SK-N-SH treated with all-trans-retinoic acid at 6 μM for 48 hours (cell line): ENCODE measurements around the gene GPC5.

Source experiments
- ATAC-seq: fragments of 200-7000 bp; cut with Tn5 transposase; 3 replicates; pipeline ENCODE4 v1.9.1; 2020; ENCODE audit warnings: mild to moderate bottlenecking, moderate library complexity
- ARNTL ChIP-seq: fragments of 450-650 bp; formaldehyde crosslinking; IDR thresholded peaks from 2 replicates; pipeline ENCODE4 v1.5.0; 2020; ENCODE audit warnings: low read depth, mild to moderate bottlenecking, moderate library complexity, borderline replicate concordance
- CREB5 ChIP-seq: fragments of 250-450 bp; sonication (Bioruptor Pico); IDR thresholded peaks from 2 replicates; pipeline ENCODE4 v1.5.1; 2020; ENCODE audit warnings: low read depth, mild to moderate bottlenecking, moderate library complexity
- CSDC2 ChIP-seq: fragments of 250-450 bp; sonication (Bioruptor Pico); IDR thresholded peaks from 2 replicates; pipeline ENCODE4 v1.5.0; 2020; ENCODE audit warnings: mild to moderate bottlenecking, moderate library complexity
- CSRNP3 ChIP-seq: fragments of 250-450 bp; sonication (Bioruptor Pico); IDR thresholded peaks from 2 replicates; pipeline ENCODE4 v1.5.1; 2021; ENCODE audit warnings: mild to moderate bottlenecking, moderate library complexity
- ESRRG ChIP-seq: fragments of 250-450 bp; sonication (Bioruptor Pico); IDR thresholded peaks from 2 replicates; pipeline ENCODE4 v1.6.1; 2021; ENCODE audit warnings: mild to moderate bottlenecking
- GLIS3 ChIP-seq: fragments of 250-450 bp; sonication (Bioruptor Pico); IDR thresholded peaks from 2 replicates; pipeline ENCODE4 v1.5.0; 2020; ENCODE audit warnings: mild to moderate bottlenecking, moderate library complexity
- ISL1 ChIP-seq: fragments of 250-450 bp; sonication (Bioruptor Pico); IDR thresholded peaks from 2 replicates; pipeline ENCODE4 v2.1.2; 2022; ENCODE audit warnings: mild to moderate bottlenecking, moderate library complexity
- OSR1 ChIP-seq: fragments of 250-450 bp; sonication (Bioruptor Pico); IDR thresholded peaks from 2 replicates; pipeline ENCODE4 v1.8.0; 2022; ENCODE audit warnings: moderate library complexity, mild to moderate bottlenecking, inconsistent platforms
- PATZ1 ChIP-seq: fragments of 250-450 bp; sonication (Bioruptor Pico); IDR thresholded peaks from 2 replicates; pipeline ENCODE4 v1.8.0; 2020; ENCODE audit warnings: mild to moderate bottlenecking, moderate library complexity, borderline replicate concordance
- POU6F1 ChIP-seq: fragments of 250-450 bp; sonication (Bioruptor Pico); IDR thresholded peaks from 2 replicates; pipeline ENCODE4 v1.8.0; 2021; ENCODE audit warnings: low read depth, mild to moderate bottlenecking, moderate library complexity, borderline replicate concordance
- RARB ChIP-seq: fragments of 250-450 bp; sonication (Bioruptor Pico); IDR thresholded peaks from 2 replicates; pipeline ENCODE4 v1.8.0; 2021; ENCODE audit warnings: mild to moderate bottlenecking, moderate library complexity
- SNAI2 ChIP-seq: fragments of 250-450 bp; sonication (Bioruptor Pico); IDR thresholded peaks from 2 replicates; pipeline ENCODE4 v1.5.0; 2020; ENCODE audit warnings: mild to moderate bottlenecking, moderate library complexity
- TOX ChIP-seq: fragments of 250-450 bp; sonication (Bioruptor Pico); IDR thresholded peaks from 2 replicates; pipeline ENCODE4 v1.8.0; 2021; ENCODE audit warnings: mild to moderate bottlenecking, moderate library complexity, borderline replicate concordance
- TSHZ2 ChIP-seq: fragments of 250-450 bp; sonication (Bioruptor Pico); IDR thresholded peaks from 2 replicates; pipeline ENCODE4 v1.5.0; 2020; ENCODE audit warnings: mild to moderate bottlenecking, moderate library complexity
- ZFP3 ChIP-seq: fragments of 250-450 bp; sonication (Bioruptor Pico); IDR thresholded peaks from 2 replicates; pipeline ENCODE4 v1.5.0; 2020; ENCODE audit warnings: mild to moderate bottlenecking, moderate library complexity
- ZFP30 ChIP-seq: fragments of 450-650 bp; formaldehyde crosslinking; IDR thresholded peaks from 2 replicates; pipeline ENCODE4 v1.5.0; 2022; ENCODE audit warnings: mild to moderate bottlenecking, moderate library complexity
- ZNF565 ChIP-seq: fragments of 450-650 bp; formaldehyde crosslinking; conservative IDR thresholded peaks from 2 replicates; pipeline ENCODE4 v1.5.0; 2020; ENCODE audit warnings: low read depth, mild to moderate bottlenecking, moderate library complexity
- ZNF70 ChIP-seq: fragments of 450-650 bp; formaldehyde crosslinking; IDR thresholded peaks from 2 replicates; pipeline ENCODE4 v1.5.0; 2020; ENCODE audit warnings: mild to moderate bottlenecking, moderate library complexity
- ZNF8 ChIP-seq: fragments of 450-650 bp; formaldehyde crosslinking; IDR thresholded peaks from 2 replicates; pipeline ENCODE4 v1.5.0; 2020; ENCODE audit warnings: mild to moderate bottlenecking, moderate library complexity

The GPC5 gene

GRCh38 chr13:91986761-91987483 lies 588.5 kb downstream of the GPC5 start:
- TF ChIP-seq TSHZ2 (CRISPR knock-in tag), result no peak
- TF ChIP-seq TOX (CRISPR knock-in tag), result no peak
- TF ChIP-seq ISL1 (CRISPR knock-in tag), result no peak
- no peak for TF ChIP-seq CSRNP3 (CRISPR knock-in tag)
- no peak for TF ChIP-seq CREB5
- TF ChIP-seq GLIS3, result no peak
- TF ChIP-seq SNAI2, result no peak
- no peak for TF ChIP-seq ARNTL (CRISPR knock-in tag)
- TF ChIP-seq CSDC2, result no peak
- no peak for TF ChIP-seq ZNF70 (CRISPR knock-in tag)
- no peak for TF ChIP-seq ZNF565 (CRISPR knock-in tag)
- TF ChIP-seq RARB (CRISPR knock-in tag), result no peak
- TF ChIP-seq ZFP3 (CRISPR knock-in tag), result no peak
- ATAC-seq, result no peak

GRCh38 chr13:91988331-91988730 lies 589.9 kb downstream of the GPC5 start:
- ATAC-seq, result no peak
- TF ChIP-seq OSR1 (CRISPR knock-in tag), result no peak
- TF ChIP-seq TOX (CRISPR knock-in tag), result no peak
- TF ChIP-seq ESRRG (CRISPR knock-in tag), result no peak
- TF ChIP-seq CSRNP3 (CRISPR knock-in tag), result no peak
- no peak for TF ChIP-seq CREB5
- TF ChIP-seq ZNF70 (CRISPR knock-in tag), result no peak
- no peak for TF ChIP-seq POU6F1 (CRISPR knock-in tag)
- TF ChIP-seq CSDC2, result no peak
- TF ChIP-seq ISL1 (CRISPR knock-in tag), result no peak

- TF ChIP-seq ZNF70 (CRISPR knock-in tag) (no peak), TOX (CRISPR knock-in tag) (no peak), OSR1 (CRISPR knock-in tag) (no peak), CSDC2 (no peak), TSHZ2 (CRISPR knock-in tag) (no peak), ZFP30 (CRISPR knock-in tag) (no peak), ZNF8 (CRISPR knock-in tag) (no peak), CSRNP3 (CRISPR knock-in tag) (no peak), PATZ1 (CRISPR knock-in tag) (no peak)
- no peak for ATAC-seq
These were observed 614.4 kb downstream of the GPC5 start for GRCh38 chr13:92012787-92013186.
